ENCODE data around the gene NFAM1. TPM values are rescaled to one million over a fixed set of nuclear protein-coding genes. Genes with fewer than 3 reads are reported as not detected.

The NFAM1 gene
- total RNA-seq, 4 donors from 2014 or later: 0.70 to 3.1 (median 0.97) TPM

- WGBS: 77% methylated on average over 7 of the region's 7 CpGs
- no peak overlapping the region for H3K4me3 ChIP-seq
- TF ChIP-seq EP300 (IDR thresholded peaks at IDR 0.05): no peak
- no peak for TF ChIP-seq CTCF (IDR thresholded peaks at IDR 0.05)
- TF ChIP-seq POLR2A (IDR thresholded peaks at IDR 0.05): no peak
- no peak for TF ChIP-seq POLR2AphosphoS5 (IDR thresholded peaks at IDR 0.05)
- H3K4me1 ChIP-seq: peaks cover 32% of the 10 kb centered on the region
- no peak overlapping the region for H3K27ac ChIP-seq
- H3K36me3 ChIP-seq: no peaks in the 10 kb centered on the region
- DNase-seq (ENCODE audit: low spot score in 2 of 2): no peak
- H3K9me3 ChIP-seq: no peaks in the 10 kb centered on the region
- no peaks in the 10 kb centered on the region for H3K27me3 ChIP-seq
These were observed 100.1 kb downstream of the NFAM1 start for GRCh38 chr22:42332089-42332488.

- no peak overlapping the region for H3K4me3 ChIP-seq
- H3K27me3 ChIP-seq: no peaks in the 10 kb centered on the region
- WGBS: 34% methylated on average over 6 of the region's 22 CpGs
- no peak for DNase-seq (ENCODE audit: low spot score in 2 of 2)
- H3K27ac ChIP-seq: no peak overlapping the region
- TF ChIP-seq CTCF (IDR thresholded peaks at IDR 0.05) (peak in 1 of 2 donors; percentile 12), POLR2A (IDR thresholded peaks at IDR 0.05) (no peak)
- H3K36me3 ChIP-seq: no peaks in the 10 kb centered on the region
- H3K9me3 ChIP-seq: no peaks in the 10 kb centered on the region
- H3K4me1 ChIP-seq: peaks cover 22% of the 10 kb centered on the region
These were observed 101.2 kb downstream of the NFAM1 start for GRCh38 chr22:42331014-42331413.

Other genes starting within 250 kb of the NFAM1 start
- gene TCF20, start 161.8 kb downstream of the NFAM1 start, total RNA-seq: 10 to 100 TPM; 56.4 to 72.8 (median 68.4) TPM
- gene RRP7A, start 87.4 kb upstream of the NFAM1 start, total RNA-seq: 10 to 100 TPM; 19.0 to 31.3 (median 23.5) TPM
- 10 to 100 TPM; 13.0 to 96.1 (median 52.1) TPM for gene SERHL2, start 121.6 kb upstream of the NFAM1 start, total RNA-seq
- gene POLDIP3, start 182.5 kb upstream of the NFAM1 start, total RNA-seq: 10 to 100 TPM; 32.4 to 61.1 (median 45.7) TPM
- gene ATP5MGL, start 208.2 kb upstream of the NFAM1 start, total RNA-seq: 1 to 10 TPM in 3 of 4 donors, not detected in 1; 1.3 to 3.9 (median 1.5) TPM
- 100 to 1,000 TPM; 107 to 159 (median 138) TPM for gene CYB5R3, start 217.0 kb upstream of the NFAM1 start, total RNA-seq